Inflammatory macrophage treated with lipopolysaccharide for 1 hour (primary cell): ENCODE measurements around the gene OR9Q2.
"Not testable (repeated sequence)": the region's sequence is repeated elsewhere in the genome, so short reads cannot be mapped to it uniquely, and the experiment has no call there.

ENCODE experiments used
- DNase-seq, 2 donors: peaks; one replicate each; pipeline ENCODE4 v3.0.0-alpha.2; 2020 to 2022

OR9Q2 gene

GRCh38 chr11:58188770-58189169 is at the start of gene OR9Q2:
TSS of gene OR9Q2 (plus strand) at chr11:58189070. CDS start at chr11:58190491, 1,421 bp downstream.
- no peak for DNase-seq

- no peak for DNase-seq
These were observed 46.1 kb upstream of the OR9Q2 start for GRCh38 chr11:58142761-58143160.

- no peak for DNase-seq
These were observed 36.1 kb upstream of the OR9Q2 start for GRCh38 chr11:58152781-58153180.

GRCh38 chr11:58164389-58164788 is 24.5 kb upstream of the OR9Q2 start:
- DNase-seq: no peak

- DNase-seq: no peak
These were observed 23.9 kb upstream of the OR9Q2 start for GRCh38 chr11:58164990-58165389.

GRCh38 chr11:58165504-58166106 is 23.3 kb upstream of the OR9Q2 start:
- no peak for DNase-seq

- no peak for DNase-seq
These were observed 11.3 kb upstream of the OR9Q2 start for GRCh38 chr11:58177409-58178054.

GRCh38 chr11:58178444-58178843 is 10.4 kb upstream of the OR9Q2 start:
- DNase-seq: no peak

- DNase-seq: no peak
These were observed 9.2 kb upstream of the OR9Q2 start for GRCh38 chr11:58179648-58180047.

GRCh38 chr11:58186938-58187337 is 1.9 kb upstream of the OR9Q2 start:
- no peak for DNase-seq

GRCh38 chr11:58192229-58192628 is 3.4 kb downstream of the OR9Q2 start:
- DNase-seq: no peak

- no peak for DNase-seq
These were observed 4.5 kb downstream of the OR9Q2 start for GRCh38 chr11:58193391-58193790.

- no peak for DNase-seq
These were observed 7.1 kb downstream of the OR9Q2 start for GRCh38 chr11:58195939-58196338.

- DNase-seq: no peak
These were observed 10.4 kb downstream of the OR9Q2 start for GRCh38 chr11:58199271-58199670.

- no peak for DNase-seq
These were observed 15.2 kb downstream of the OR9Q2 start, which contains the start of gene OR1S2 for GRCh38 chr11:58204042-58204441. TSS of gene OR1S2 (minus strand) at chr11:58204142. CDS start at chr11:58204142, 0 bp downstream.

GRCh38 chr11:58212420-58212819 is 23.6 kb downstream of the OR9Q2 start, which contains the start of gene OR1S1:
TSS of gene OR1S1 (plus strand) at chr11:58212720.
- DNase-seq: not testable (repeated sequence)

- DNase-seq: no peak
These were observed 27.6 kb downstream of the OR9Q2 start for GRCh38 chr11:58216476-58216875.

- no peak for DNase-seq
These were observed 33.9 kb downstream of the OR9Q2 start for GRCh38 chr11:58222721-58223120.

- DNase-seq: no peak
These were observed 39.2 kb downstream of the OR9Q2 start for GRCh38 chr11:58227956-58228615.
